ENCODE results near the gene LIPE.

DNA sequence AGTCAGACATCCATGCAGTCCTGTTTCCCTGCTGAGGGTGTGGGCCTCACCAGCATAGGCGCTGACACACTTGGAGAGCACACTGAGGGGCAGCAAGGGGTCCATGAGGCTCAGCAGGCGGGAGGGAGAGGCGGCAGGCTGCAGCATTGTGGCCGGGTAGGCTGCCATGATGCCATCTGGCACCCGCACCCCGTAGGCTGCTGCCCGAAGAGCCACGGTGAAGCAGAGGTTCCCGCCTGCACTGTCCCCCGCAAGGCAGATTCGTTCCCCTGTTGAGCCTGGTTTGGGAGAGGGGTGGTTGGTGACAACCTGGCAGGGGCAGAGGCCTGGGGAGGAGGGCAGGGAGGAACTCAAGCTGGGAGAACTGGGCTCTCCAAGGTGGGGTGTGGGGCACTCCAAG is 21.1 kb downstream of the LIPE start:
- no peak for TF ChIP-seq POLR2A (IDR thresholded peaks at IDR 0.05)
- TF ChIP-seq, protein P1, sequence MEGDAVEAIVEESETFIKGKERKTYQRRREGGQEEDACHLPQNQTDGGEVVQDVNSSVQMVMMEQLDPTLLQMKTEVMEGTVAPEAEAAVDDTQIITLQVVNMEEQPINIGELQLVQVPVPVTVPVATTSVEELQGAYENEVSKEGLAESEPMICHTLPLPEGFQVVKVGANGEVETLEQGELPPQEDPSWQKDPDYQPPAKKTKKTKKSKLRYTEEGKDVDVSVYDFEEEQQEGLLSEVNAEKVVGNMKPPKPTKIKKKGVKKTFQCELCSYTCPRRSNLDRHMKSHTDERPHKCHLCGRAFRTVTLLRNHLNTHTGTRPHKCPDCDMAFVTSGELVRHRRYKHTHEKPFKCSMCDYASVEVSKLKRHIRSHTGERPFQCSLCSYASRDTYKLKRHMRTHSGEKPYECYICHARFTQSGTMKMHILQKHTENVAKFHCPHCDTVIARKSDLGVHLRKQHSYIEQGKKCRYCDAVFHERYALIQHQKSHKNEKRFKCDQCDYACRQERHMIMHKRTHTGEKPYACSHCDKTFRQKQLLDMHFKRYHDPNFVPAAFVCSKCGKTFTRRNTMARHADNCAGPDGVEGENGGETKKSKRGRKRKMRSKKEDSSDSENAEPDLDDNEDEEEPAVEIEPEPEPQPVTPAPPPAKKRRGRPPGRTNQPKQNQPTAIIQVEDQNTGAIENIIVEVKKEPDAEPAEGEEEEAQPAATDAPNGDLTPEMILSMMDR (IDR thresholded peaks at IDR 0.05): no peak

Measured in thyroid gland (tissue), 4 donors.